Activated CD8-positive, alpha-beta memory T cell treated with anti-CD3 and anti-CD28 coated beads, Interleukin-2, amount 50 U/mL, for 24 hours (primary cell): ENCODE measurements around the gene LLGL2.
"Not testable (repeated sequence)": the region's sequence is repeated elsewhere in the genome, so short reads cannot be mapped to it uniquely, and the experiment has no call there.

Experiments used
- DNase-seq: peaks from one replicate; pipeline ENCODE4 v3.0.0-alpha.2; 2020; ENCODE audit errors: extremely low read depth

Gene LLGL2

DNA sequence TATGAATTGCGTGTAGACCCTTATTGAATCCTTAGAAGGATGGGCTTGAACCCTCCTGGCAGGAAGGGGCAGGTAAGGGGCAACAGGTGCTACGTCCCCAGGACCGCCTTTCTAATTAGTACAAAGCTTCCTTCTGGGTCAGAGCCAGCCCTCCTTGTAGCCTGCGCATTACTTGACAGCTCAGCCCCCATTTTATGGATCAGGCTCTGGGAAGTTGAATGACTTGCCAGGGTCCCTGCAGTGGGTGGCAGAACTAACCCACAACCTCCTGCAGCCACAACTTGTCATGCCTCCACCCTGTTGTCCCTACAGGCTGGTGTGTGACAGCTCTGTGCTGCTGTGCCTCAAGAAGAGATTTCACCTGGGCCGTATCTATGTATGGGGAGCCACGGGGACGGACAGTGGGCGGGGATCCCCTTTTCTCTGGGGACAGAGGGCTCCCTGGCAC, 64.8 kb downstream of the LLGL2 start:
- DNase-seq = no peak

DNA sequence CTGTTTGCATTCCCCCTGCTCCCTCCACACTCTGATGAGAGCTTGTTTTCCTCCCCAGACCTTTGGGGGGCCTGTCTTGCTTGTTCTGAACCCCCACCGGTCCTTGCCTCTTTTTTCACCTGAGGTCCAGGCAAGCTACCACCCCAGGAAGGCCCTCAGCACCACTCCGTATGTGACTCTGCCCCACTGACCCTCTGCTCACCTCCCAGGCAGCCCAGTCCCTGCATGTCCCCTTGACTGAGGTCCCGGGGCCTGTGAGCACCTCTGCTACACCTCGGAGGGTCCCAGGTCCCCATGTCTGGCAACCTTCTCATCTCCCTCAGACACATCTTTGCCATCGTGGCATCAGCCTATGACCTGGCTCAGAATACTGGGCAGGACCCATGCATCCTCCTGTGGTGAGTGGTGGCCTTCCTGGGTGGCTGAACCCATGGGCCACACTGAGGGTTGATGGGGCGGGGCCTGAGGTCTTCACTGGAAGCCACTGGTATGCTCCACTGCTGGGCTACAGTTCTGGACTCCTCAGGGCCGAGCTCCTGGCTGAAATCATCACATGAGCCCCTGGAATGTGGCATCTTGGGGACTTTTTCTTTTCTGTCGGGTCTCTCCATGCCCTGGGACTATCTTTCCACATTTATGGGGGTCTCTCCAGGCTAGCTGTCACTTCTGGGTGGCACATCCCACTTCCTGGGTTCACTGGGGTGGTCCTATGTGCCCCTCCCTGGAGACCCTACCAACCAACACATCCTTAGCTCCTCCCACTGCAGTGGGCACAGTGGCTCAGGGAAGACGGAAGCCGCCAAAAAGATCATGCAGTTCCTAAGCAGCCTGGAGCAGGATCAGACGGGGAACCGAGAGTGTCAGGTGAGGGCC, 65.6 kb downstream of the LLGL2 start:
- no peak for DNase-seq

DNA sequence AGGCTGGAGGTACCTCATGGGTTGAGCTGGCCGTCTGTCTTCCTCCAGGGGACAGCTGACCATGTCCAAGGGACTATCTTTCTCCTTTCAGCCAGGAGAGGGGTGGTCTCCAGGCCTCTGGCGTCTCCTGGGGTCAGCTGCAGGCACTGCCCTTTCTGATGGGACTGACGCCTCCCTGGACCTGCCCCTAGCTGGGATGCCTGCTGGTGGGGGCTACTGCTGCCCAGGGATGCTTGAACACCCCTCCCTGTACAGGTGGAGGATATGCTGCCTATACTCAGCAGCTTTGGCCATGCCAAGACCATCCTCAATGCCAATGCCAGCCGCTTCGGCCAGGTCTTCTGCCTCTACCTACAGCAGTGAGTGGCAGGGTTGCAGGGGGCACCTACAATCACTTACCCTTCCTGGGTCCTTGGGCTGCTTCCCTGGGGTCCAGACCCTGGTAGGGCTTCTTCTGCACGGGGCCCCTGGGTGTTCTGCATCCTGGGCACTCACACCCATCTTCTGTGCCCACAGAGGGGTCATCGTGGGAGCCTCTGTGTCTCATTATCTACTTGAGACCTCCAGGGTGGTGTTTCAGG, 66.3 kb downstream of the LLGL2 start:
- DNase-seq = no peak

DNA sequence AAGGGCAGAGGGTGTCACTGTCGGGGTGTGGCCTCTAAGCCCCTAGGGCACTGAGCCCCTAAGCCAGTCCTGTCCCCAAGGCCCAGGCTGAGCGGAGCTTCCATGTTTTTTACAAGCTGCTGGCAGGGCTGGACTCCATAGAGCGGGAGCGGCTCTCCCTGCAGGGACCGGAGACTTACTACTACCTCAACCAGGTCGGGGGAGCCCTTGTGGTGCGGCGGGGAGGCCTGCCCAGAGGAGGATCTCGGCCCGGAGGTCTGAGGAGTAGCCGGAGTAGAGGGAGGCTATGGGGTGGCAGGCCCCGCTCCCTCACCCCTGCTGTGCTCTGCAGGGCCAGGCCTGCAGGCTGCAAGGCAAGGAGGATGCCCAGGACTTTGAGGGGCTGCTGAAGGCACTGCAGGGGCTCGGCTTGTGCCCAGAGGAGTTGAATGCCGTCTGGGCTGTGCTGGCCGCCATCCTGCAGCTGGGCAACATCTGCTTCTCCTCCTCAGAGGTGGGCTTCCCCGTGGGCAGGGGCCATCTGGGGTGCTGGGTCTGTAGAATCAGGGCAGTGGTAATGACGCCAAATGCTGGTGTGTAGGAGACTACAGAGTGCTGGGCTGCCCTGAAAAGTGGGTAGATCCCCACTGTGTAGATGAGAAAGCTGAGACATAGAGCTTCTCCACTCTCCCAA, 67.0 kb downstream of the LLGL2 start:
- no peak for DNase-seq

DNA sequence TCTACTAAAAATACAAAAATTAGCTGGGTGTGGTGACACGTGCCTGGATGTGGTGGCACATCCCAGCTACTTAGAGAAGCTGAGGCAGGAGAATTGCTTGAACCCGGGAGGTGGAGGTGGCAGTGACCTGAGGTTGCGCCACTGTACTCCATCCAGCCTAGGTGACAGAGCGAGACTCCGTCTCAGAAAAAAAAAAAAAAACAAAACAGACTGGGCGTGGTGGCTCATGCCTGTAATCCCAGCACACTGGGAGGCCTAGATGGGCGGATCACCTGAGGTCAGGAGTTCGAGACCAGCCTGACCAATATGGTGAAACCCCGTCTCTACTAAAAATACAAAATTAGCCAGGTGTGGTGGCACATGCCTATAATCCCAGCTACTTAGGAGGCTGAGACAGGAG, 67.9 kb downstream of the LLGL2 start:
- not testable (repeated sequence) for DNase-seq

DNA sequence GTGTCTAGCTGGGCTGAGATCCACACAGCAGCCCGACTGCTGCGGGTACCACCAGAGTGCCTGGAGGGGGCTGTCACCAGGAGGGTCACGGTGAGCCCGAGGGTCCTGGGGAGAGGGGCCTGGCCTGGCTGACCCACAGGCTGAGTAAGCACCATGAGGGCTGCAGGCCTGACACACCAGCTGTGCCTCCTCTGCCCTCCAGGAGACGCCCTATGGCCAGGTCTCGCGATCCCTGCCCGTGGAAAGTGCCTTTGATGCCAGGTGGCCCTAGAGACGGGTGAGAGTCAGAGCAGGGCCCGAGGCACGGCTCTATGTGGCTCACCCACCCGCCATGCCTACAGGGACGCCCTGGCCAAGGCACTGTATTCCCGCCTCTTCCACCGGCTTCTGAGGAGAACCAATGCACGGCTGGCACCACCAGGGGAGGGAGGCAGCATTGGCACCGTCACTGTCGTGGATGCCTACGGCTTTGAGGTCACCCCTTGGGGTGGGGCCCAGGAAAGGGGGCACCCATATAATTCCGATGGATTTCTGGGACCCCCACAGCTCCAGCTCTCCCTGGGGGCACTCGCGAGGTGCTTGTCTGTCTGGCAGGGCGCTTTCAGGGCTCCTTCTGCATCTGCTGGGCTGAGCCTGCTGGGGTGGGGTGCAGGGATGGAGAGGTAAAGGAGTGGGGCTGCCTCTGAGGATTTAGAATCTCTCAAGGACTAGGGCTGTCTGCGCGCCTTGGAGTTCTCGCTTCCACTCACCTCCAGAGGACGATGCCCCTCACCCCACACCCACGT, 69.2 kb downstream of the LLGL2 start:
- no peak for DNase-seq

DNA sequence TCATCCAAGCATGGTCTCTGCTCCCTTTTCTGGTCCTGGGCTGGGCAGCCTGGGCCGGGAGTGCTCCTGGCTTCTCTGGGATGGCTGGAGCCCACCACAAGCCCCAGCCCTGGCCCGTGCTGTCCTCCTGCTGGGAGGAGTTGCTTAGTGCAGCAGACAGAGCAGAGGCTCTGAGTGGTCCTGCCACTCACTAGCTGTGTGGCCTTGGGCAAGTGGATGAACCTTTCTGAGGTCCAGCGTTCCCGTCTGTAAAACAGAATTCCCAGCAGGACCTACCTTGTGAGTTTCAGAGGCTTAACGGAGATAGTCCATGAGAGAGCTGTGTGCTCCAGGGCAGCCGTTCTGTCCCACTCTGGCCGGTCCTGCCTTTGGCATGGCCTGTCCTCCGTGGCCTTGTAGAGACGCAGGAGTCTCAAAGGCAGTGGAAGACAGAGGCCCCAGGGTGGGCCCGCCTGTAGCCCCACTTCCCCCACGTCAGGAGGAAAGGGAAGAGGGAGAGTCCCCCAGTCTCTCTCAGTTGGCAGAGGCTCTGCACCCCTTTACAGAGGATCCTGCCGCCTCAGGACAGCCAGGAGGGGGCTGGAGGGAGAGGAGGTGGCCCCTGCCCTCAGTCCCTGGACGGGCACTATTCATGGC, 69.9 kb downstream of the LLGL2 start:
- DNase-seq = no peak

DNA sequence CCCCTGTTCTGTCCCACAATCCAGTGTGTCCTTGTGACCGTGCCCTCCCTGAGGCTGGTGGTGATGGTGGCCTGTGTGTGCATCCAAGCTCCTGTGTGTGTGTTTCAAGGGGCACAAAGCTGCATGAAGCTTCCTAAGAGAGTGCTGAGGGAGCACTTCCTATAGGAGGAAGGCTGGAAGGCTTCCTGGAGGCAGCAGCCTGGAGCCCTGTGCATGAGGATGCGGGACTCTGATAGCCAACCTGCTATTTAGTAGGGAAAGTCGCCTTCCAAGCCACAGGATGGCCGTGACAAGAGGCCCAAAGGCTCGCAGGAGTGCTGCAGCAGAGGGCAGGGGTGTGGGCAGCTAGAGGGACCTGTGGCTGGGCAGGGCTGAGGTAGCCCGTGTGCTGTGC, 70.4 kb downstream of the LLGL2 start:
- no peak for DNase-seq

DNA sequence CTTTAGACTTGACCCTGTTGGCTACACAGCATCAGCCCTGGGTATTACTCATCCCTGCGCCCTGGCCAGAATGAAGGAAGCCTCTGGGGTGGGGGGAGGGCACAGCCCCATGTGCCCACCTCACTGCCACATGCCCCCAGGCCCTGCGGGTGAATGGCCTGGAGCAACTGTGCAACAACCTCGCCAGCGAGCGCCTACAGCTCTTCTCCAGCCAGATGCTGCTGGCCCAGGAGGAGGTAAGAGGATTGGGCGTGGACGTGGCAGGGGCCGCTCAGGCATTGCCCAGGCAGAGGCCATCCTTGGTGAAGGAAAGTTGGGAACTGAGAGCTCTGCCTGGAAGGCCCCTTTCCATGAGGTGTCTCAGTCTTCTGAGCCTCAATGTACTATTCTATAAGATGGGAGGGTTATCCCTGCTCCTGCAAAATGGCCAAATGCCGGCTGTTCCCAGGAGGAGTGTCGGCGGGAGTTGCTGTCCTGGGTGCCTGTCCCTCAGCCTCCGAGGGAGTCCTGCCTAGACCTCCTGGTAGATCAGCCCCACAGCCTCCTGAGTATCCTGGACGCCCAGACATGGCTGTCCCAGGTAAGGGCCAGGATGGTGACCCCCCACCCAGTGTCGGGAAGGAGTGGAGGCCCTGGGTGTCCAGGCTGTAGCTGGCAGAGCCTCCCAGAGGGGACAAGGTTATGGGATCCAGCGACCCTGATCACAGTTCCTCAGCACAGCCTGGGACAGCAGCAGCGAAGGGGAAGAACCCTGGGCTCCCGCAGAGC, 71.0 kb downstream of the LLGL2 start:
- DNase-seq = no peak

DNA sequence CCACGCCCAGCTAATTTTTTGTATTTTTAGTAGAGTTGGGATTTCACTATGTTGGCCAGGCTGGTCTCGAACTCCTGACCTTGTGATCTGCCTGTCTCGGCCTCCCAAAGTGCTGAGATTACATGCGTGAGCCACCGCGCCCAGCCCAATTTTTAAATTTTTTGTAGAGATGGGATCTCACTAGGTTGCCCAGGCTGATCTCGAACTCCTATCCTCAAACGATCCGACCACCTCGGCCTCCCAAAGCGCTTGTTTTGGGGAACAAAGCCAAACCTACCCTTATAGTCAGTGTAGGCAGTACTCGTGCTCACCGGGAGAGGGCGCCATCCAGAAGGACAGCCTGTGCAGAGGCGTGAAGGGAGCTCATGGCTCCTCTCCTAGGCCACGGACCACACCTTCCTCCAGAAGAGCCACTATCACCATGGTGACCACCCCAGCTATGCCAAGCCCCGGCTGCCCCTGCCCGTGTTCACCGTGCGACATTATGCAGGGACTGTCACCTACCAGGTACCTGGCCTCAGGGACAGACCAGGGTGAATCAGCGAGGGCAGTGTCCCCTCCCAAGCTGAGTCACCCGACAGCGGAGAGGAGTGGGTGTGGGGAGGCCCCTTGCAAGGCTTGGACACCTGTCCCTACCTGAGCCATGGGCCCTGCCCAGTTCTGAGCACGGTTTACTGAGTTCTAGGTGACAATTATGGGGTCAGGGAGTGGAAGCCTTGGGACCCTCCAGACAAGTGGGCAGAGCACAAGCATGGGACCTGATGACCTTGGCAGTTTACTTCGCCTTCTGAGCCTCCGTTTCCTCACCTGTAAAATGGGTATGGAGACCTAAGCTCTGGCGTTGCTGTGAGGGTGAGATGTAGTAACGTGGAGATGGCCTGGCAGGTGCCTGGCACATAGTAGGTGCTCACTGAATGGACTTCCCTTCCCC, 75.8 kb downstream of the LLGL2 start:
- DNase-seq = peak; percentile 24

DNA sequence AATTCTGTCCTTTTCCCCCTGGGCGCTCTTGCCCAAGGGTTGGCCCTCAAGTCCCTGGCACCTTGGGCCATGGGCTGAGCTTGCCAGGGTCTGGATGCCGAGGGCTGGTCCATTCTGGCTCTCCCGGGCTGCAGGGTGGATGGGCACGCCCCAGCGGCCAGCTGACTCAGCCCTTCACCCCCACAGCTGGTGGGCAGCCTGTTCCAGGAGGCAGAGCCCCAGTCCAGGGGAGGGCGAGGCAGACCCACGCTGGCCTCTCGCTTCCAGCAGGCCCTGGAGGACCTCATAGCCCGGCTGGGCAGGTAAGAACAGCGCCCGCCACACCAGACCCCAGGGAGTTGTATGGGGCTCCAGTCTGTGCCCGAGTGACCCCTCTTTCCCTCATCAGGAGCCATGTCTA, 77.1 kb downstream of the LLGL2 start:
- DNase-seq = no peak

DNA sequence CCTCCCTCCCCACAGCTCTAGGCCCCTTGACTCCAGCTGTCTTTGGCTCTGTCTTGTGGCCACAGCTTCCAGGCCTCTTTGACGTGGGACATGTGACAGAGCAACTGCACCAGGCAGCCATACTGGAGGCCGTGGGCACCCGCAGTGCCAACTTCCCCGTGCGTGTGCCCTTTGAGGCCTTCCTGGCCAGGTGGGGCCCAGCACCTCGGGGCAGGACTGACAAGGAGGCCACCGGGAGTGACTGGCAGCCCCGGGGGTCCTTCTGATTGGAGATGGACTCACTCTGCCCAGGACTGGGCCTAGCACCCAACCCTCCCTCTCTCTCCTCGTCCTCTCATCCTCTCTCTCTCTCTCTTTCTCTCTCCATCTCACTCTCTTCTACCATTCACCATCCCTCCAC, 77.6 kb downstream of the LLGL2 start:
- DNase-seq = no peak

DNA sequence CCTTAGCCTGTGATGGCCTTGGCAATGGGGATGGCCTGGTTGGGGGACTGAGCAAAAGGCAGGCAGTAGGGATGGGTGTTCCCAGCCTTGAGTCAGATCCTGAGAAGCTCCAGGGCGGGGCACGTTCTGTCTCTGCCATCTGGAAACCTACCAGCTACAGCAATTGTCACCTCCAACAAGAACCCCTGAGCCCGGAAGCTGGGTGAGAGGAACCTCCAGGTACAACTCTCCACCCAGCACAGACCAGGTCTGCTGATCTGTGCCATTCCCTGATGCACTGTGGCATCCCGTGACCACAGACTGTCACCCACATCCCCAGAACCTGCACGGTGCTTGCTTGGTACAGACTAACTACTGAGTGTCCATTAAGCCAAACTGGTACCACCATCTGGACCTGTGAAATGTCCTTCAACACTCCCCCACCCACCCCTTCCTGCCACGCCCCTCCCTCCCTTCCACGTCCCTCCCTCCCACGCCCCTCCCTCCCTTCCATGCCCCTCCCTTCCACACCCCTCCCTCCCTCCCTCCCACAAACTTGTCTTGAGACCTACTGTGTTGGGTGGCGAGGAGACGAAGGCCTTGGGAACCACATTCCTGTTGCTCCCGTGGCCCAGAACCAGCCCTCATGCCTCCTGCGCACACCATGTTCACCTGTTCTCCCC, 78.7 kb downstream of the LLGL2 start:
- no peak for DNase-seq

DNA sequence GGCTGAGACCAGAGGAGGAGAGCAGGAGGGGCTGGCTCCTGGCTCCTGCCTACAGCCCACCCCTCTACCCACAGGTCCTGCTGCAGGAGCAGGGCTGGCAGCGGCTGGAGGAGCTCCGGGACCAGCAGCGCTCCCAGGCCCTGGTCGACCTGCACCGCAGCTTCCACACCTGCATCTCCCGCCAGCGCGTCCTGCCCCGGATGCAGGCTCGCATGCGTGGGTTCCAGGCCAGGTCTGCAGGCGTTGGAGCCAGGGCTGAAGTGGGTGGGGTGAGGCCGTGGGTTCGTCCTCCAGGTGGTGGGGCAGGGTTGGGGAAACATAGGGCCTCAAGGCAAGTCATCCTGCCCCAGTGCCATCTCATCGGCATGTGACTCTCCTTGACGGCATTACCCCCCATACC, 80.3 kb downstream of the LLGL2 start:
- no peak for DNase-seq

DNA sequence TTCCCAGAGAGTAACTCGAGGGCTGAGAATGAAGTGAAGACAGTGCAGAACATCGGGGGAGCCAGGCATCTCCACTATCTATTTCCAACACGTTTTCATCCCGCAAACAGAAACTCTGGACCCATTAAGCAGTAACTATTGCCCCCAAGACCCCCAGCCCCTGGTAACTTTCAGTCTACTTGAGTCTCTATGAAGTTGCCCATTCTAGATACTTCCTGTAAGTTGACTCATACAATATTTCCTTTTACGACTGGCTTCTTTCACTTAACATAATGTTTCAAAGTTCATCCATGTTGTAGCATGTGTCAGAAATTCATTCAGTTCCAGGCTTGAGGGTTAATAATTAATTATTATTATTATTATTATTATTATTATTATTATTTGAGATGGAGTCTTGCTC, 81.6 kb downstream of the LLGL2 start:
- no peak for DNase-seq

DNA sequence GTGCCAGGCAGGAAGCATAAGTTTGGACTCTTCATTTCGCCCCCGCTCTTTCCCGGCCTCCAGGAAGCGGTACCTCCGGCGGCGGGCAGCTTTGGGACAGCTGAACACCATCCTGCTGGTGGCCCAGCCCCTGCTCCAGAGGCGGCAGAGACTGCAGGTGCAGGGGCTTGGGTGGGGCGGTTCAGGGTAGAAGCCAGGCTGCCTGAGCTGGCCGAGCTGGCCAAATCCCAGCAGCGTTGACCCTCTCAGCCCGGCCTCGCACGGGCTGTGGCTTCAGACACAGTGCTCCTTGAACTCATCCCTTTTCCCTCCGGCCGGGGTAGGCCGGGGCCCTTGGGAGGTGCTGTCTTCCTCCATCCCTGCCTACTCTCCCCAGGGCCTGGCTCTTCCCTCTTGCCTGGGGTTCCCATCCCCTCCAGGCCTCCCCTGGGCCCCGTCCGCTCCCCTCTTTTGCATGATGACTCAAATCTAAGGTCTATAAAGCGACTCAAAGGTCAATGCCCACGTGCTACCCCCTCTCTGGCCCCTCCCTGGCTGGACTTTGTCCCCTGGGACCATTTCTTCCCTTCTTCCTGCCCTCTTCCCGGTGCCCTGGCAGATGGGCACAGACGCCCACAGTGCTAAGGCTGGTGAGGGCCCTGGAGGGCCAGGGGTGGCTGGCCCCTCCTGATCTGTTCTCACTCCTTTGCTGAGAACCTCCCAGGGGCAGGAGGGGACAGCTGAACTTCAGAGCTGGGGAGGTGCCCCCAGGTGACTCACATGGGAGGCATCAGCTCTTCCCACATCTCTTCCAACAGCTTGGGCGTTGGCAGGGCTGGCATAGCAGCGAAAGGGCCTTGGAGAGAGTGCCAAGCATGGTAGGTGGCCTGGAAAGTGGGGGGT, 84.8 kb downstream of the LLGL2 start:
- DNase-seq = no peak

DNA sequence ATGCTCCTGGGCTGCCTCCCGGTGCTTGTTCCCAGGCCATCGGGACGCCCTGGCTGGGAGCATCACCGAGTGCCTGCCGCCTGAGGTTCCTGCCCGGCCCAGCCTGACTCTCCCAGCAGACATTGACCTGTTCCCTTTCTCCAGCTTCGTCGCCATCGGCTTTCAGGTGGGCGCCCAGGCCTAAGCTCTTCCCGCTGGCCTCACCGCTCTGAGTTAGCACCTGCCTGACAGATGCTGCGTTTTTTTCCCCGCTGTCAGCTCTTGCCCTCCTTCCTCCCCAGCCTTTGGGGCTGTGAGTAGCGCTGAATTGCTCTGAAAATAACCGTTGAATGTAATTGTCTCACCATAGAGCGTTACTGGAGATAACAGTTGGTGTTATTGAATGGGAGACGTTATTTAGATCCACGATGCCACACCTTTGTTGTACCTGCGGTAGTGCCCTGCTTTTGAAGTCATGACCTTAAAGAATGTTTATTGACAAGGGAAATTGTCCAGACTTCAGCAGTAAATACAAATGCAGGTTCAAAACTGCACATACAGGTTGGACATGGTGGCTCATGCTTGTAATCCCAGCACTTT, 86.4 kb downstream of the LLGL2 start:
- DNase-seq = no peak
